Activated CD8-positive, alpha-beta memory T cell treated with anti-CD3 and anti-CD28 coated beads, Interleukin-2, amount 50 U/mL, for 1 hour (primary cell): ENCODE results near the gene ISOC2.

ENCODE experiments used
- DNase-seq: peaks from one replicate; pipeline ENCODE4 v3.0.0-alpha.2; 2020; ENCODE audit errors: extremely low read depth

The ISOC2 gene

GRCh38 chr19:55477905-55478304 is 16.5 kb upstream of the ISOC2 start:
- no peak for DNase-seq

GRCh38 chr19:55476100-55476775 is 14.8 kb upstream of the ISOC2 start, which contains the start of gene ZNF628:
TSS of gene ZNF628 (plus strand) at chr19:55476617. CDS start at chr19:55479911, 3,294 bp downstream.
- peak; percentile 97 for DNase-seq

- DNase-seq = no peak
Measured at GRCh38 chr19:55474269-55475265, 13.1 kb upstream of the ISOC2 start.

GRCh38 chr19:55473225-55474012 is 12.0 kb upstream of the ISOC2 start:
- DNase-seq = no peak

GRCh38 chr19:55472463-55472862 is 11.0 kb upstream of the ISOC2 start:
- DNase-seq = no peak

GRCh38 chr19:55471266-55471665 is 9.8 kb upstream of the ISOC2 start:
- DNase-seq = no peak

GRCh38 chr19:55468054-55468393 is 6.6 kb upstream of the ISOC2 start:
- DNase-seq = no peak

GRCh38 chr19:55467236-55468053 is 6.0 kb upstream of the ISOC2 start:
- no peak for DNase-seq

GRCh38 chr19:55466241-55466614 is 4.8 kb upstream of the ISOC2 start:
- no peak for DNase-seq

GRCh38 chr19:55465460-55466240 is 4.2 kb upstream of the ISOC2 start:
- DNase-seq = no peak

GRCh38 chr19:55464662-55465054 is 3.2 kb upstream of the ISOC2 start, which contains the start of gene C19orf85:
TSS of gene C19orf85 (minus strand) at chr19:55464751. CDS start at chr19:55464554, 197 bp downstream.
- DNase-seq = no peak

GRCh38 chr19:55464039-55464661 is 2.7 kb upstream of the ISOC2 start:
- DNase-seq = no peak

GRCh38 chr19:55463583-55464031 is 2.2 kb upstream of the ISOC2 start:
- no peak for DNase-seq

- no peak for DNase-seq
Measured at GRCh38 chr19:55462722-55463121, 1.3 kb upstream of the ISOC2 start.

- no peak for DNase-seq
Measured at GRCh38 chr19:55461974-55462626, 658 bp upstream of the ISOC2 start.

- no peak for DNase-seq
Measured at GRCh38 chr19:55460670-55461258, 678 bp downstream of the ISOC2 start.

- DNase-seq = no peak
Measured at GRCh38 chr19:55459950-55460657, 1.3 kb downstream of the ISOC2 start.

- no peak for DNase-seq
Measured at GRCh38 chr19:55459551-55459949, 1.9 kb downstream of the ISOC2 start.
